HepG2 (cell line): Measurements from ENCODE around the gene DBNDD1. TPM values are rescaled to one million over a fixed set of nuclear protein-coding genes. Genes with fewer than 3 reads are reported as not detected.

ENCODE experiments used
- AGO1 ChIP-seq: fragments of 200-400 bp; formaldehyde crosslinking; IDR thresholded peaks from 2 replicates; pipeline ENCODE4 v1.6.1; 2017; ENCODE audit warnings: mild to moderate bottlenecking, low read depth, low read length, moderate library complexity; ENCODE audit not compliant: poor library complexity, severe bottlenecking
- ARHGAP35 ChIP-seq: sonication (generic); formaldehyde crosslinking; IDR thresholded peaks from 2 replicates; pipeline ENCODE4 v1.9.0; 2022; ENCODE audit warnings: mild to moderate bottlenecking, inconsistent platforms, moderate library complexity, missing genetic modification reagents, borderline replicate concordance
- EEA1 ChIP-seq: sonication (generic); formaldehyde crosslinking; IDR thresholded peaks from 2 replicates; pipeline ENCODE4 v1.5.1; 2020; ENCODE audit warnings: mild to moderate bottlenecking, missing genetic modification reagents, borderline replicate concordance
- HNRNPL ChIP-seq: fragments of 200-400 bp; formaldehyde crosslinking; IDR thresholded peaks from 2 replicates; pipeline ENCODE4 v1.6.1; 2017; ENCODE audit warnings: mild to moderate bottlenecking, low read depth, low read length
- LCORL ChIP-seq, 2 experiments: fragments of 450-650 bp in 1 of 2; sonication (generic) in 1 of 2; formaldehyde crosslinking in 1 of 2; IDR thresholded peaks; 2 replicates each; pipeline versions ENCODE4 v1.5.0 to v1.6.1; 2017 to 2020; ENCODE audit warnings: antibody characterized with exemption in 1 of 2, missing genetic modification reagents in 1 of 2
- POLR2G ChIP-seq: fragments of 200-400 bp; formaldehyde crosslinking; IDR thresholded peaks from 2 replicates; pipeline ENCODE4 v1.6.1; 2018; ENCODE audit warnings: mild to moderate bottlenecking, low read depth, low read length, moderate library complexity
- PTBP1 ChIP-seq: fragments of 200-400 bp; formaldehyde crosslinking; IDR thresholded peaks from 2 replicates; pipeline ENCODE4 v1.6.1; 2018; ENCODE audit warnings: low read length, low read depth; ENCODE audit not compliant: poor library complexity, severe bottlenecking
- RAD21 ChIP-seq: fragments of 450-650 bp; formaldehyde crosslinking; IDR thresholded peaks from 2 replicates; pipeline ENCODE4 v1.5.0; 2020; ENCODE audit warnings: mild to moderate bottlenecking
- RBFOX2 ChIP-seq: fragments of 200-400 bp; formaldehyde crosslinking; IDR thresholded peaks from 2 replicates; pipeline ENCODE4 v1.6.1; 2017; ENCODE audit warnings: low read depth, mild to moderate bottlenecking, low read length
- SRY ChIP-seq: sonication (generic); formaldehyde crosslinking; IDR thresholded peaks from 2 replicates; pipeline ENCODE4 v1.8.0; 2022; ENCODE audit warnings: mild to moderate bottlenecking, missing genetic modification reagents
- TCF12 ChIP-seq, 2 experiments: fragments of 450-650 bp in 1 of 2; sonication (generic) in 1 of 2; formaldehyde crosslinking in 1 of 2; IDR thresholded peaks; 2 replicates each; pipeline versions ENCODE4 v1.6.1 to v1.8.0; 2017 to 2022; ENCODE audit warnings: antibody characterized with exemption in 1 of 2, mild to moderate bottlenecking in 1 of 2, missing genetic modification reagents in 1 of 2, moderate library complexity in 1 of 2
- ZBTB39 ChIP-seq: sonication (generic); formaldehyde crosslinking; IDR thresholded peaks from 2 replicates; pipeline ENCODE4 v1.5.0; 2020; ENCODE audit warnings: missing genetic modification reagents
- ZBTB7B ChIP-seq: sonication (generic); formaldehyde crosslinking; IDR thresholded peaks from 2 replicates; pipeline ENCODE4 v1.4.0; 2020; ENCODE audit warnings: missing genetic modification reagents
- ZNF512 ChIP-seq: sonication (generic); formaldehyde crosslinking; IDR thresholded peaks from 2 replicates; pipeline ENCODE4 v1.4.0; 2020; ENCODE audit warnings: mild to moderate bottlenecking, missing genetic modification reagents
- ZNF552 ChIP-seq: sonication (generic); formaldehyde crosslinking; IDR thresholded peaks from 2 replicates; pipeline ENCODE4 v1.9.0; 2022; ENCODE audit warnings: missing genetic modification reagents, mild to moderate bottlenecking, borderline replicate concordance
- ZNF556 ChIP-seq: sonication (generic); formaldehyde crosslinking; IDR thresholded peaks from 2 replicates; pipeline ENCODE4 v1.4.0; 2020; ENCODE audit warnings: mild to moderate bottlenecking, missing genetic modification reagents, borderline replicate concordance
- ZNF703 ChIP-seq: sonication (generic); formaldehyde crosslinking; IDR thresholded peaks from 2 replicates; pipeline ENCODE4 v1.5.1; 2020; ENCODE audit warnings: missing genetic modification reagents, mild to moderate bottlenecking, moderate library complexity, borderline replicate concordance
- ZSCAN22 ChIP-seq: sonication (generic); formaldehyde crosslinking; IDR thresholded peaks from 2 replicates; pipeline ENCODE4 v1.4.0; 2020; ENCODE audit warnings: mild to moderate bottlenecking, missing genetic modification reagents
- polyA plus RNA-seq, 8 experiments: library from polyadenylated mRNA; depleted of rRNA in 3 of 8; stranded (reverse) in 7 of 8; unstranded in 1 of 8; fragments of >200 nt; fragmentation: Illumina TruSeq in 4 of 8; extraction: Trizol in 4 of 8; gene quantifications; 2 replicates each; pipeline versions ENCODE4 v1.2.1 to v1.2.3, GENCODE V29; 2011 to 2016; ENCODE audit warnings: low read depth in 4 of 8, missing spikeins in 1 of 8, mixed read lengths in 1 of 8; ENCODE audit not compliant: insufficient read depth in 1 of 8
- total RNA-seq, 5 experiments: library from RNA; depleted of rRNA; stranded (reverse); fragments of >200 nt; fragmentation: Illumina TruSeq; extraction: Trizol; gene quantifications; 2 replicates each; pipeline ENCODE4 v1.2.3, GENCODE V29; 2016; ENCODE audit warnings: low read depth in 1 of 5
- TF ChIP-seq, protein P1 (sequence below): sonication (generic); formaldehyde crosslinking; conservative IDR thresholded peaks from 2 replicates; pipeline ENCODE4 v1.8.0; 2022; ENCODE audit warnings: low read depth, missing genetic modification reagents
- TF ChIP-seq, protein P2 (sequence below): sonication (generic); formaldehyde crosslinking; conservative IDR thresholded peaks from 2 replicates; pipeline ENCODE4 v1.5.0; 2020; ENCODE audit warnings: missing genetic modification reagents

DBNDD1 gene
- total and polyA plus RNA-seq, 2 of the 13 experiments (the other 11 are each of a cell fraction or from before 2014, with no cell fraction given) = 17.0 to 40.4 TPM

DNA sequence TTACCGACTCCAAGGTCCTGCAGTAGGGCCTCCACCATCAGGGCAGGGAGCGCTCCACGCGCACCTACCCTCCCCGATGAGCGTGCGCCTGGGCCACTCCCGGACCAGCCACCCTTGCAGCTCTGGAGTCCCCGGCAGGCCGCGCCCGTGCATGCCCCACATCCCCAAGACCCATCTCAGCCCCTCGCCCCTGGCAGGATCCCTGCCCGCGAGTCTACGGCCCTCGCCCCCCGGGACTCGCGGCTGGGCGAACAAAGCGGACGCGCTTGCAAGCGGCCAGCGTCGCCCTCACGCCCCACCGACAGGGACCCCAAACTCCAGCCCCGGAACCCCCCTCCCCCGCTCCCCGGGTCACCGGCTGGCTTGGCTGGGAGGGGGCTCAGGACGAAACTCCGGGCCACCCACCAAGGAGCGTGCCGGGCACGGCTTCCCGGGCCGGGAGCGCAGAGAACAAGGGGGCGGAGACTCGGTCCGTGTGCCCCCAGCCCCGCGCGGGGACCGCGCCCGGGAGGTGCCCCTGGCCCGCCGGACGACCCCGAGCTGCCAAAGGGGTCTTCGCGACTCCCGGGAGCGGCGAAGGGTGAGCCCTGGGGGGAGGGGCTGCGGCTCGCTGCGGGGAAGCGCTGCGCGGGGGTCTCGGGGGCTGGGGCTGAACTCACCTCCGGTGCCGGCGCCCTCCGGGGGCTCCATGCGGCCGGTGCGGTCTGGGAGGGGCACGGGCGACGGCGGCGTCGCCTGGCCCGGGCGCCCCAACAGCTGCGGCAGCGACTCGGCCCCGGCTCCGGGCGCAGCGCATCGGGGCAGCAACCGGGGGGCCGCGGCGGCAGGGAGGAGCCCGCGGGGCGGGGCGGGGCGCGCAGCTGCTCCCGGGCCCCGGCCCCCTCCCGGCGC lies at the start of gene DBNDD1 (continued):
- TF ChIP-seq ZNF512 (peak; percentile 79; the same call in 1 of the 2 replicates), EEA1 (CRISPR knock-in tag) (peak; percentile 67), TCF12 (IDR thresholded peaks at IDR 0.05) (no peak), TCF12 (CRISPR knock-in tag; IDR thresholded peaks at IDR 0.05) (no peak), AGO1 (peak; percentile 56), ZBTB7B (CRISPR knock-in tag) (peak; percentile 79), ZBTB39 (CRISPR knock-in tag) (no peak), POLR2G (no peak), ZNF703 (CRISPR knock-in tag) (peak; percentile 49; the same call in 1 of the 2 replicates), ZNF552 (CRISPR knock-in tag) (no peak), RBFOX2 (peak; percentile 54), PTBP1 (no peak), HNRNPL (0 out of 2 replicates have a peak, but pooled peaks have one; percentile 30), LCORL (IDR thresholded peaks at IDR 0.05) (no peak), LCORL (CRISPR knock-in tag; IDR thresholded peaks at IDR 0.05) (no peak), ZNF556 (CRISPR knock-in tag) (0 out of 2 replicates have a peak, but pooled peaks have one; percentile 44), ZSCAN22 (CRISPR knock-in tag) (peak; percentile 87), ARHGAP35 (CRISPR knock-in tag) (peak; percentile 45), SRY (CRISPR knock-in tag) (peak; percentile 77; the same call in 1 of the 2 replicates), RAD21 (no peak)
- TF ChIP-seq, protein P1, sequence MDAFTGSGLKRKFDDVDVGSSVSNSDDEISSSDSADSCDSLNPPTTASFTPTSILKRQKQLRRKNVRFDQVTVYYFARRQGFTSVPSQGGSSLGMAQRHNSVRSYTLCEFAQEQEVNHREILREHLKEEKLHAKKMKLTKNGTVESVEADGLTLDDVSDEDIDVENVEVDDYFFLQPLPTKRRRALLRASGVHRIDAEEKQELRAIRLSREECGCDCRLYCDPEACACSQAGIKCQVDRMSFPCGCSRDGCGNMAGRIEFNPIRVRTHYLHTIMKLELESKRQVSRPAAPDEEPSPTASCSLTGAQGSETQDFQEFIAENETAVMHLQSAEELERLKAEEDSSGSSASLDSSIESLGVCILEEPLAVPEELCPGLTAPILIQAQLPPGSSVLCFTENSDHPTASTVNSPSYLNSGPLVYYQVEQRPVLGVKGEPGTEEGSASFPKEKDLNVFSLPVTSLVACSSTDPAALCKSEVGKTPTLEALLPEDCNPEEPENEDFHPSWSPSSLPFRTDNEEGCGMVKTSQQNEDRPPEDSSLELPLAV (CRISPR knock-in tag) = no peak
- TF ChIP-seq, protein P2, sequence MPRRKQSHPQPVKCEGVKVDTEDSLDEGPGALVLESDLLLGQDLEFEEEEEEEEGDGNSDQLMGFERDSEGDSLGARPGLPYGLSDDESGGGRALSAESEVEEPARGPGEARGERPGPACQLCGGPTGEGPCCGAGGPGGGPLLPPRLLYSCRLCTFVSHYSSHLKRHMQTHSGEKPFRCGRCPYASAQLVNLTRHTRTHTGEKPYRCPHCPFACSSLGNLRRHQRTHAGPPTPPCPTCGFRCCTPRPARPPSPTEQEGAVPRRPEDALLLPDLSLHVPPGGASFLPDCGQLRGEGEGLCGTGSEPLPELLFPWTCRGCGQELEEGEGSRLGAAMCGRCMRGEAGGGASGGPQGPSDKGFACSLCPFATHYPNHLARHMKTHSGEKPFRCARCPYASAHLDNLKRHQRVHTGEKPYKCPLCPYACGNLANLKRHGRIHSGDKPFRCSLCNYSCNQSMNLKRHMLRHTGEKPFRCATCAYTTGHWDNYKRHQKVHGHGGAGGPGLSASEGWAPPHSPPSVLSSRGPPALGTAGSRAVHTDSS = 0 out of 2 replicates have a peak, but pooled peaks have one; percentile 26
